Sigmoid colon (tissue), 4 donors: ENCODE results near the gene HIC2.
"Not testable (repeated sequence)": the region's sequence is repeated elsewhere in the genome, so short reads cannot be mapped to it uniquely, and the experiment has no call there.

Source experiments
- CTCF ChIP-seq, 4 experiments: fragments of 450-650 bp in 3 of 4; fragments of 200-600 bp in 1 of 4; IDR thresholded peaks; one replicate each; pipeline ENCODE4 v1.5.1; 2016 to 2019; ENCODE audit warnings: antibody characterized with exemption in 4 of 4, mild to moderate bottlenecking in 3 of 4, moderate library complexity in 2 of 4
- EP300 ChIP-seq, 4 donors: sonication (generic); formaldehyde crosslinking; IDR thresholded peaks; one replicate each; pipeline ENCODE4 v1.6.1; 2017; ENCODE audit warnings: antibody characterized with exemption in 4 of 4
- POLR2A ChIP-seq, 2 donors: fragments of 450-650 bp; IDR thresholded peaks; one replicate each; pipeline ENCODE4 v1.6.1; 2016; ENCODE audit warnings: antibody characterized with exemption in 2 of 2, mild to moderate bottlenecking in 2 of 2, moderate library complexity in 2 of 2
- POLR2AphosphoS5 ChIP-seq, 4 donors: sonication (generic); formaldehyde crosslinking; IDR thresholded peaks; one replicate each; pipeline ENCODE4 v1.6.1; 2017; ENCODE audit warnings: antibody characterized with exemption in 4 of 4

GRCh38 chr22:21401197-21401969 is 15.8 kb upstream of the HIC2 start:
- not testable (repeated sequence) for TF ChIP-seq CTCF, POLR2AphosphoS5, POLR2A, EP300 (IDR thresholded peaks at IDR 0.05)
